SU-DHL-6 (cell line): ENCODE data around the gene SLC2A8.

Source experiments
- H2AFZ ChIP-seq: fragments of 200-600 bp; sonication (generic); 2 replicates; pipeline ENCODE4 v1.6.1; 2014; ENCODE audit warnings: low read depth, mild to moderate bottlenecking, moderate library complexity, mixed read lengths, antibody characterized with exemption, low read length; ENCODE audit not compliant: severe bottlenecking
- H3F3A ChIP-seq: fragments of 200-600 bp; shearing (Covaris generic); 2 replicates; pipeline ENCODE4 v1.6.0; 2016; ENCODE audit warnings: antibody characterized with exemption, mild to moderate bottlenecking; ENCODE audit not compliant: insufficient read depth
- H3K27ac ChIP-seq: fragments of 200-600 bp; sonication (generic); 2 replicates; pipeline ENCODE4 v1.5.1; 2016; ENCODE audit warnings: low read depth, mild to moderate bottlenecking, low read length, moderate library complexity, mixed read lengths
- H3K27me3 ChIP-seq: fragments of 200-600 bp; sonication (generic), shearing (Covaris generic); 2 replicates; pipeline ENCODE4 v1.6.0; 2014; ENCODE audit warnings: mild to moderate bottlenecking, low read length
- H3K36me3 ChIP-seq: fragments of 200-600 bp; sonication (generic); 2 replicates; pipeline ENCODE4 v1.6.1; 2014; ENCODE audit warnings: mild to moderate bottlenecking, low read length, mixed read lengths
- H3K4me2 ChIP-seq: fragments of 300-600, 200-600 bp; shearing (Covaris generic), sonication (generic); 2 replicates; pipeline ENCODE4 v1.6.0; 2014; ENCODE audit warnings: low read length, low read depth, mild to moderate bottlenecking; ENCODE audit not compliant: poor library complexity, severe bottlenecking
- H3K4me3 ChIP-seq: fragments of 200-600 bp; sonication (generic); 2 replicates; pipeline ENCODE4 v1.5.1; 2014; ENCODE audit warnings: antibody characterized with exemption, low read length, mild to moderate bottlenecking, mixed read lengths; ENCODE audit not compliant: insufficient read depth, poor library complexity, severe bottlenecking
- H3K79me2 ChIP-seq: fragments of 200-600 bp; sonication (generic); 2 replicates; pipeline ENCODE4 v1.6.1; 2014; ENCODE audit warnings: mild to moderate bottlenecking, low read length, moderate library complexity; ENCODE audit not compliant: insufficient read depth
- H3K9ac ChIP-seq: fragments of 200-600 bp; sonication (generic); 2 replicates; pipeline ENCODE4 v1.7.0; 2014; ENCODE audit warnings: mild to moderate bottlenecking, low read length
- H3K9me2 ChIP-seq: fragments of 200-600 bp; sonication (generic); replicated peaks from 2 replicates; pipeline ENCODE4 v1.6.1; 2014; ENCODE audit warnings: low read length; ENCODE audit not compliant: insufficient read depth
- H3K9me3 ChIP-seq: fragments of 200-600 bp; sonication (generic); 2 replicates; pipeline ENCODE4 v1.6.1; 2014; ENCODE audit warnings: low read length, mixed read lengths; ENCODE audit not compliant: insufficient read depth
- H4K20me1 ChIP-seq: fragments of 200-600 bp; sonication (generic); 2 replicates; pipeline ENCODE4 v1.6.1; 2014; ENCODE audit warnings: low read depth, mild to moderate bottlenecking, antibody characterized with exemption, low read length, moderate library complexity, mixed read lengths
- CTCF ChIP-seq: fragments of 200-600 bp; sonication (generic); IDR thresholded peaks from one replicate; pipeline ENCODE4 v1.5.1; 2017; ENCODE audit warnings: antibody characterized with exemption, mild to moderate bottlenecking, low read length, moderate library complexity; ENCODE audit not compliant: insufficient read depth, poor library complexity, severe bottlenecking
- EZH2phosphoT487 ChIP-seq: fragments of 200-600 bp; sonication (generic), shearing (Covaris generic); conservative IDR thresholded peaks from 2 replicates; pipeline ENCODE4 v1.6.1; 2018; ENCODE audit warnings: mild to moderate bottlenecking, antibody characterized with exemption, low read length, moderate library complexity, mixed read lengths

The SLC2A8 gene

GRCh38 chr9:127399736-127400269 is 2.8 kb downstream of the SLC2A8 start:
- Histone ChIP-seq H3K36me3 (no peaks in the 10 kb centered on the region), H2AFZ (no peak overlapping the region), H3K27me3 (no peaks in the 10 kb centered on the region), H3F3A (no peaks in the 10 kb centered on the region), H3K4me2 (no peak overlapping the region), H3K9ac (no peak overlapping the region), H3K79me2 (0 out of 2 replicates have a peak, but pooled peaks cover 3% of the 10 kb centered on the region), H3K9me2 (no peaks in the 10 kb centered on the region), H4K20me1 (no peaks in the 10 kb centered on the region), H3K27ac (no peak overlapping the region), H3K4me3 (no peak overlapping the region), H3K9me3 (no peaks in the 10 kb centered on the region)
- no peak for TF ChIP-seq CTCF
- TF ChIP-seq EZH2phosphoT487, result no peak

GRCh38 chr9:127402401-127403090 is 5.6 kb downstream of the SLC2A8 start:
- no peaks in the 10 kb centered on the region for H3K9me3 ChIP-seq
- H3F3A ChIP-seq, result no peaks in the 10 kb centered on the region
- H3K79me2 ChIP-seq, result 0 out of 2 replicates have a peak, but pooled peaks cover 3% of the 10 kb centered on the region
- no peak overlapping the region for H3K4me2 ChIP-seq
- no peak overlapping the region for H3K4me3 ChIP-seq
- no peak overlapping the region for H3K27ac ChIP-seq
- no peaks in the 10 kb centered on the region for H4K20me1 ChIP-seq
- H2AFZ ChIP-seq, result no peak overlapping the region
- H3K36me3 ChIP-seq, result no peaks in the 10 kb centered on the region
- no peaks in the 10 kb centered on the region for H3K27me3 ChIP-seq
- TF ChIP-seq CTCF (no peak), EZH2phosphoT487 (no peak)
- H3K9ac ChIP-seq, result no peak overlapping the region
- no peaks in the 10 kb centered on the region for H3K9me2 ChIP-seq

GRCh38 chr9:127403507-127404192 is 6.7 kb downstream of the SLC2A8 start:
- Histone ChIP-seq H3K9me3 (no peaks in the 10 kb centered on the region), H3K9me2 (no peaks in the 10 kb centered on the region), H3K36me3 (no peaks in the 10 kb centered on the region), H4K20me1 (no peaks in the 10 kb centered on the region), H3K27me3 (no peaks in the 10 kb centered on the region), H3K4me3 (no peak overlapping the region), H3F3A (no peaks in the 10 kb centered on the region), H3K4me2 (no peak overlapping the region), H3K79me2 (0 out of 2 replicates have a peak, but pooled peaks cover 1% of the 10 kb centered on the region), H3K27ac (no peak overlapping the region), H2AFZ (no peak overlapping the region), H3K9ac (no peak overlapping the region)
- TF ChIP-seq EZH2phosphoT487 (no peak), CTCF (no peak)
